GM18868 (cell line): ENCODE data around the gene SPC24.
"Not testable (repeated sequence)": the region's sequence is repeated elsewhere in the genome, so short reads cannot be mapped to it uniquely, and the experiment has no call there.

Source experiments
- ATAC-seq: cut with Tn5 transposase; IDR thresholded peaks from one replicate; pipeline ENCODE4 v1.9.1; 2021; ENCODE audit warnings: mild to moderate bottlenecking, moderate library complexity; ENCODE audit not compliant: unreplicated experiment

Gene SPC24

GRCh38 chr19:11131471-11131870 lies 24.1 kb downstream of the SPC24 start:
- ATAC-seq = no peak

- no peak for ATAC-seq
These were observed 24.6 kb downstream of the SPC24 start for GRCh38 chr19:11130824-11131455.

GRCh38 chr19:11127905-11128304 lies 27.7 kb downstream of the SPC24 start:
- no peak for ATAC-seq

GRCh38 chr19:11125994-11126685 lies 29.4 kb downstream of the SPC24 start:
- ATAC-seq = no peak

- not testable (repeated sequence) for ATAC-seq
These were observed 31.4 kb downstream of the SPC24 start for GRCh38 chr19:11124157-11124556.

- no peak for ATAC-seq
These were observed 32.5 kb downstream of the SPC24 start for GRCh38 chr19:11123114-11123513.

- ATAC-seq = not testable (repeated sequence)
These were observed 33.6 kb downstream of the SPC24 start for GRCh38 chr19:11121963-11122362.

- no peak for ATAC-seq
These were observed 39.1 kb downstream of the SPC24 start for GRCh38 chr19:11116507-11116906.

- ATAC-seq = no peak
These were observed 39.6 kb downstream of the SPC24 start for GRCh38 chr19:11115895-11116446.

GRCh38 chr19:11115042-11115441 lies 40.5 kb downstream of the SPC24 start:
- ATAC-seq = no peak

GRCh38 chr19:11113140-11113708 lies 42.4 kb downstream of the SPC24 start:
- no peak for ATAC-seq

GRCh38 chr19:11111771-11112144 lies 43.8 kb downstream of the SPC24 start:
- ATAC-seq = no peak

GRCh38 chr19:11111117-11111770 lies 44.3 kb downstream of the SPC24 start:
- ATAC-seq = no peak

- ATAC-seq = no peak
These were observed 46.8 kb downstream of the SPC24 start for GRCh38 chr19:11108746-11109145.

- ATAC-seq = no peak
These were observed 49.1 kb downstream of the SPC24 start for GRCh38 chr19:11106477-11106876.

GRCh38 chr19:11105014-11105636 lies 50.5 kb downstream of the SPC24 start:
- ATAC-seq = no peak

GRCh38 chr19:11103667-11104066 lies 51.9 kb downstream of the SPC24 start:
- not testable (repeated sequence) for ATAC-seq

- ATAC-seq = no peak
These were observed 52.6 kb downstream of the SPC24 start for GRCh38 chr19:11102944-11103343.

GRCh38 chr19:11101057-11101456 lies 54.5 kb downstream of the SPC24 start:
- no peak for ATAC-seq

GRCh38 chr19:11100049-11100448 lies 55.5 kb downstream of the SPC24 start:
- no peak for ATAC-seq

GRCh38 chr19:11098861-11099260 lies 56.7 kb downstream of the SPC24 start:
- no peak for ATAC-seq
